ENCODE results near the gene CORO6. TPM values are rescaled to one million over a fixed set of nuclear protein-coding genes. Genes with fewer than 3 reads are reported as not detected.

CORO6 gene
- total and polyA plus RNA-seq, 12 donors: 53.2 to 262 (median 90.9) TPM

DNA sequence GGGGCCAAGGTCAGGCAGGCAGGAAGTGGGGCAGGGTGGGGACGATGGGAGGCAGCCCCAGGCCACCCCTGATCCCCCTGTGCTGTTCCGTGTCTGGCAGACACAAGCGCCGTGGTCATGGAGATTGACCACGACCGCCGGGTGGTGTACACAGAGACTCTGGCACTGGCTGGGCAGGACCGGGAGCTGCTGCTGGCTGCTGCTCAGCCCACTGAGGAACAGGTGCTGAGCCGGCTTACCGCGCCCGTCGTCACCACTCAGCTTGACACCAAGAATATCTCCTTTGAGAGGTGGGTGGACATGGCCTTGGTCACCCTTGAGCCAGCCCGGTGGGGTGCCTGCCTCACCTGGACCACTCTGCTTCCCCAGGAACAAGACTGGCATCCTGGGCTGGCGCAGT, 13.7 kb downstream of the CORO6 start:
- ATAC-seq: no peak
- H3K9me3 ChIP-seq: no peaks in the 10 kb centered on the region
- WGBS, 2 donors: 91% methylated on average over 15 of the region's 15 CpGs
- no peak overlapping the region for H3K4me3 ChIP-seq
- TF ChIP-seq, protein P1, sequence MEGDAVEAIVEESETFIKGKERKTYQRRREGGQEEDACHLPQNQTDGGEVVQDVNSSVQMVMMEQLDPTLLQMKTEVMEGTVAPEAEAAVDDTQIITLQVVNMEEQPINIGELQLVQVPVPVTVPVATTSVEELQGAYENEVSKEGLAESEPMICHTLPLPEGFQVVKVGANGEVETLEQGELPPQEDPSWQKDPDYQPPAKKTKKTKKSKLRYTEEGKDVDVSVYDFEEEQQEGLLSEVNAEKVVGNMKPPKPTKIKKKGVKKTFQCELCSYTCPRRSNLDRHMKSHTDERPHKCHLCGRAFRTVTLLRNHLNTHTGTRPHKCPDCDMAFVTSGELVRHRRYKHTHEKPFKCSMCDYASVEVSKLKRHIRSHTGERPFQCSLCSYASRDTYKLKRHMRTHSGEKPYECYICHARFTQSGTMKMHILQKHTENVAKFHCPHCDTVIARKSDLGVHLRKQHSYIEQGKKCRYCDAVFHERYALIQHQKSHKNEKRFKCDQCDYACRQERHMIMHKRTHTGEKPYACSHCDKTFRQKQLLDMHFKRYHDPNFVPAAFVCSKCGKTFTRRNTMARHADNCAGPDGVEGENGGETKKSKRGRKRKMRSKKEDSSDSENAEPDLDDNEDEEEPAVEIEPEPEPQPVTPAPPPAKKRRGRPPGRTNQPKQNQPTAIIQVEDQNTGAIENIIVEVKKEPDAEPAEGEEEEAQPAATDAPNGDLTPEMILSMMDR (IDR thresholded peaks at IDR 0.05): no peak
- intact Hi-C loops (cut with DNase I): no loop called here
- H3K27ac ChIP-seq: no peak overlapping the region
- peaks cover 0 to 13% (median 0%) of the 10 kb centered on the region in 7 donors for H3K27me3 ChIP-seq
- peaks cover 0 to 11% (median 0%) of the 10 kb centered on the region in 9 donors for H3K36me3 ChIP-seq
- H3K4me1 ChIP-seq: peaks cover 5 to 16% (median 13%) of the 10 kb centered on the region in 9 donors
- no peak for DNase-seq

DNA sequence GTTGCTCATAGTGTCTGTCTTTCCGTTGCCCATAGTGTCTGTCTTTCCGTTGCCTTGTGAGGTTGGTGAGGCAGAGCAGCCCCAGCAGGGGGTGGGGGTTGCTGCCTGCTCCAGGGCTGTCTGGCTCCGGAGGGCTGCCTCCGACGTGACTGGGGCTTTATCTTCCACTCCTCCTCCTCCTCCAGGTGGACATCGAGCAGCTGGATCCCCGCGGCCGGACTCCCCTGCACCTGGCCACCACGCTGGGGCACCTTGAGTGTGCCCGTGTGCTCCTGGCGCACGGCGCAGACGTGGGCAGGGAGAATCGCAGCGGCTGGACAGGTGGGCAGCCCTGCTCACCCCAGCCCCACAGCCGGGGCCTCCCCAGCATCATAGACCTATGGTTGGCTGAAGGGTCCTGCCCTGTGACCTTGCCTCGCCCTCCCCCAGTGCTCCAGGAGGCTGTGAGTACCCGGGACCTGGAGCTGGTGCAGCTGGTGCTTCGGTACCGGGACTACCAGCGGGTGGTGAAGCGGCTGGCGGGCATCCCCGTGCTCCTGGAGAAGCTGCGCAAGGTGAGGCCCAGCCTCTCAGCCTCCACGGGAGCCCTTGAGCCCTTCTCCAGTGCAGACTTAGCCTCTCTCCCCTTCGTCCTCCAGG, 15.0 kb downstream of the CORO6 start:
- 88 to 89% methylated on average over 28 to 29 of the region's 29 CpGs for WGBS, 2 donors
- ATAC-seq: peak in 1 of 8 donors; percentile 14
- H3K27ac ChIP-seq: no peak overlapping the region
- no peak overlapping the region for H3K4me3 ChIP-seq
- H3K4me1 ChIP-seq: peaks cover 0 to 8% (median under 1%) of the 10 kb centered on the region in 9 donors
- peaks cover 0 to 11% (median 0%) of the 10 kb centered on the region in 9 donors for H3K36me3 ChIP-seq
- H3K9me3 ChIP-seq: no peaks in the 10 kb centered on the region
- TF ChIP-seq, protein P1 (IDR thresholded peaks at IDR 0.05): no peak
- no peak for DNase-seq
- intact Hi-C loops (cut with DNase I): no loop called here
- H3K27me3 ChIP-seq: peaks cover 0 to 4% (median 0%) of the 10 kb centered on the region in 7 donors

DNA sequence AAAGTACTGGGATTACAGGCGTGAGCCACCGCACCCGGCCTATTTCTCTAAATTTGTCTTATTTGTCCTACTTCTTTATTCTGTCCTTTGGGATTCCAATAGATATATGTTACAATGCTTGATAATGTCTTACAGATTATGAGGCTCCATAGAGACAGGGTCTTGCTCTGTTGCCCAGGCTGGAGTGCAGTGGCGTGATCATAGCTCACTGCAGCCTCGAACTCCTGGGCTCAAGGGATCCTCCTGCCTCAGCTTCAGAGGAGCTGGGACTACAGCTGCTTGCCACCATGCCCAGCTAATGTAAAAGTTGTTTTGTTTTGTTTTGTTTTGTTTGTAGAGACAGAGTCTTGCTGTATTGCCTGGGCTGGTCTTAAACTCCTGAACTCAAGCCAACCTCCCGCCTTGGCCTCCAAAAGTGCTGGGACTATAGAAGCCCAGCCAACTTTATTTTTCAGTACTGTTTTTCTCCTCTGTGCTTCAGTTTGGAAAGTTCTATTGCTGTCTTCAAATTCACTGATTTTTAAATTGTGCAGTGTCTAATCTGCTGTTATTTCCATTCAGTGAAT, 19.5 kb downstream of the CORO6 start:
- DNase-seq (no peak), ATAC-seq (no peak)
- peaks cover 0 to 6% (median 0%) of the 10 kb centered on the region in 9 donors for H3K4me1 ChIP-seq
- no peaks in the 10 kb centered on the region for H3K9me3 ChIP-seq
- TF ChIP-seq, protein P1 (IDR thresholded peaks at IDR 0.05): no peak
- H3K36me3 ChIP-seq: no peaks in the 10 kb centered on the region
- no peaks in the 10 kb centered on the region for H3K27me3 ChIP-seq
- no peak overlapping the region for H3K4me3 ChIP-seq
- intact Hi-C loops (cut with DNase I): no loop called here
- no peak overlapping the region for H3K27ac ChIP-seq
- 86 to 89% methylated on average over 6 of the region's 6 CpGs for WGBS, 2 donors

DNA sequence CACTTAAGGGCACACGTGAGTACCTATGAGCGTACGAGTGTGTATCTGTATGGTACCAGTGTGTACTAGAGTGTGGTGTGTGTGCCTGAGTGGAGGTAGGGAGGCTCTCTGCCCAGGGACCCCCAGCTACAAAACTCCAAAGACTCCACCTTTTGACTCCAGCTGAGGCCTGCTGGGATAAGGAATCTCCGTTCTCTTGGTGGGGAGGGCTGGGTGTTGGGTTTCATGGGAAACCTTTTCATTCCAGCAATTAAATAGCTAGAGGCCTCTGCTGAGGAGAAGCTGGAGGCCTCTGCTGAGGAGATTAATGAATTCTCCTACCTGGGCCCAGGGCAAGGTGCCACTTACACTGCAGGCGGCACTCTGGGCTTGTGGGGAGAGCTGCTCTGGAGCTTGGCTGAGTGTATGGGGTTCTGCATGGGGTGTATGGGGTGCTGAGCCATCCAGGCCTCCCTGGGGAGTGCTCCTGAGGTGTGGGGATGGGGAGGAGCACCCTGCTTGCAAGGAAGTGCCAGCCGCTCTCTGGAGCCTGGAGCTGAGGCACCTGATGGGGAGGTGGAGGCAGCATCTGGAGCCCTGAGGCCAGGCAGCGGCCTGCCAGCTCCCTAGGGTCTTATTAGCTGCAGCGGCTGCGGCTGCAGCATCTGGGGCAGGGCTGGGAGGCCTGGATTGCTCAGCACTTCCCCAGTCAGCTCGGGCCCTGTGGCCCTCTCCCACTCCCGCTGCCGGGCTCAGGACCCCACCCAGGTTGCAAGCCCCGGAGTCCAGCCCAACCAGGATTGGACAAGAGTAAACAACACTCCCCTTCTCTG, 25.1 kb downstream of the CORO6 start:
- H3K4me3 ChIP-seq: no peak overlapping the region
- TF ChIP-seq, protein P1 (IDR thresholded peaks at IDR 0.05): no peak
- peak overlapping the region in 2 of 10 donors; percentile 3 to 9 for H3K27ac ChIP-seq
- DNase-seq (peak in 1 of 2 donors; percentile 4), ATAC-seq (no peak)
- H3K9me3 ChIP-seq: no peaks in the 10 kb centered on the region
- H3K27me3 ChIP-seq: peaks cover 0 to 15% (median 0%) of the 10 kb centered on the region in 7 donors
- no peaks in the 10 kb centered on the region for H3K36me3 ChIP-seq
- H3K4me1 ChIP-seq: peaks cover 6 to 50% (median 28%) of the 10 kb centered on the region in 9 donors
- WGBS, 2 donors: 64 to 73% methylated on average over 13 of the region's 13 CpGs
- intact Hi-C loops (cut with DNase I): no loop called here
